RWPE1 (cell line): ENCODE measurements around the gene SAMD14.

Experiments used
- CTCF ChIA-PET: fragments of 350-600 bp; sonication (Branson Sonifier 250); formaldehyde crosslinking; extraction: SDS; loops from one replicate; lab custom pipeline; 2021; lab: Yijun Ruan, JAX
- POLR2A ChIA-PET: fragments of 400-600 bp; formaldehyde crosslinking; extraction: SDS; loops from one replicate; lab custom pipeline; 2020; ENCODE audit warnings: antibody characterized with exemption; ENCODE audit not compliant: low non-redundant PET; lab: Yijun Ruan, JAX
- DNase-seq: peaks from one replicate; pipeline ENCODE4 v3.0.0; 2012; ENCODE audit warnings: low spot score
- H3K27ac ChIP-seq: fragments of 450-650 bp; 2 replicates; pipeline ENCODE4 v1.5.1; 2017
- CTCF ChIP-seq: fragments of 450-650 bp; conservative IDR thresholded peaks from 2 replicates; pipeline ENCODE4 v1.5.1; 2017; ENCODE audit warnings: low read depth, mild to moderate bottlenecking

Gene SAMD14

GRCh38 chr17:50109207-50109606 is 20.8 kb downstream of the SAMD14 start:
- ChIA-PET CTCF (interaction anchor here (1.1 to 1.6 kb wide), 2 partner anchors 10 to 15 kb away, joined by 3 to 4 read pairs; no protein-coding TSS in a partner anchor), POLR2A (interaction anchor here (0.6 kb wide), 1 partner anchor 40 kb away, joined by 3 read pairs; no protein-coding TSS in a partner anchor)
- no peak for DNase-seq
- TF ChIP-seq CTCF, result no peak
- H3K27ac ChIP-seq, result peak overlapping the region; percentile 91

GRCh38 chr17:50108556-50108955 is 21.4 kb downstream of the SAMD14 start:
- peak overlapping the region; percentile 91 for H3K27ac ChIP-seq
- ChIA-PET POLR2A (interaction anchor here (0.6 kb wide), 1 partner anchor 40 kb away, joined by 3 read pairs; no protein-coding TSS in a partner anchor), CTCF (interaction anchor here (0.6 to 1.6 kb wide), 6 partner anchors 9 to 30 kb away, joined by 3 to 4 read pairs (median 3); no protein-coding TSS in a partner anchor)
- no peak for TF ChIP-seq CTCF
- no peak for DNase-seq

- peak; percentile 91 for DNase-seq
- CTCF ChIA-PET, result interaction anchor here (0.7 to 1.6 kb wide), 4 partner anchors 14 to 184 kb away, joined by 3 to 4 read pairs (median 3); no protein-coding TSS in a partner anchor
Measured at GRCh38 chr17:50107790-50108414, 22.1 kb downstream of the SAMD14 start.

GRCh38 chr17:50106393-50107131 is 23.4 kb downstream of the SAMD14 start:
- no peak for DNase-seq
- CTCF ChIA-PET, result interaction anchor here (1.0 kb wide), 1 partner anchor 12 kb away, joined by 4 read pairs; no protein-coding TSS in a partner anchor
- TF ChIP-seq CTCF, result no peak
- peak overlapping the region; percentile 91 for H3K27ac ChIP-seq
- POLR2A ChIA-PET, result interaction anchor here (0.5 kb wide), 1 partner anchor 20 kb away, joined by 3 read pairs; no protein-coding TSS in a partner anchor

More at GRCh38 chr17:50107790-50108414, 22.1 kb downstream of the SAMD14 start:
- no peak for TF ChIP-seq CTCF
- peak overlapping the region; percentile 91 for H3K27ac ChIP-seq
- POLR2A ChIA-PET, result interaction anchor here (0.7 kb wide), 1 partner anchor 87 kb away, joined by 3 read pairs; no protein-coding TSS in a partner anchor

- ChIA-PET POLR2A (no interaction called here), CTCF (no interaction called here)
- DNase-seq, result no peak
- no peak for TF ChIP-seq CTCF
- peak overlapping the region; percentile 91 for H3K27ac ChIP-seq
Measured at GRCh38 chr17:50105811-50106210, 24.1 kb downstream of the SAMD14 start.

- no peak for TF ChIP-seq CTCF
- DNase-seq, result no peak
- peak overlapping the region; percentile 11 for H3K27ac ChIP-seq
- ChIA-PET CTCF (interaction anchor here (0.6 to 1.3 kb wide), 3 partner anchors 10 to 39 kb away, joined by 4 to 8 read pairs (median 4); no protein-coding TSS in a partner anchor), POLR2A (no interaction called here)
Measured at GRCh38 chr17:50103941-50104340, 26.0 kb downstream of the SAMD14 start.
